ENCODE data around the gene FAM20C. TPM values are rescaled to one million over a fixed set of nuclear protein-coding genes. Genes with fewer than 3 reads are reported as not detected.
A peak's percentile ranks its signal among the peaks of the same experiment; 100 is the strongest.

The FAM20C gene
- total RNA-seq, 1 donor from 2014 or later: 10.0 TPM

DNA sequence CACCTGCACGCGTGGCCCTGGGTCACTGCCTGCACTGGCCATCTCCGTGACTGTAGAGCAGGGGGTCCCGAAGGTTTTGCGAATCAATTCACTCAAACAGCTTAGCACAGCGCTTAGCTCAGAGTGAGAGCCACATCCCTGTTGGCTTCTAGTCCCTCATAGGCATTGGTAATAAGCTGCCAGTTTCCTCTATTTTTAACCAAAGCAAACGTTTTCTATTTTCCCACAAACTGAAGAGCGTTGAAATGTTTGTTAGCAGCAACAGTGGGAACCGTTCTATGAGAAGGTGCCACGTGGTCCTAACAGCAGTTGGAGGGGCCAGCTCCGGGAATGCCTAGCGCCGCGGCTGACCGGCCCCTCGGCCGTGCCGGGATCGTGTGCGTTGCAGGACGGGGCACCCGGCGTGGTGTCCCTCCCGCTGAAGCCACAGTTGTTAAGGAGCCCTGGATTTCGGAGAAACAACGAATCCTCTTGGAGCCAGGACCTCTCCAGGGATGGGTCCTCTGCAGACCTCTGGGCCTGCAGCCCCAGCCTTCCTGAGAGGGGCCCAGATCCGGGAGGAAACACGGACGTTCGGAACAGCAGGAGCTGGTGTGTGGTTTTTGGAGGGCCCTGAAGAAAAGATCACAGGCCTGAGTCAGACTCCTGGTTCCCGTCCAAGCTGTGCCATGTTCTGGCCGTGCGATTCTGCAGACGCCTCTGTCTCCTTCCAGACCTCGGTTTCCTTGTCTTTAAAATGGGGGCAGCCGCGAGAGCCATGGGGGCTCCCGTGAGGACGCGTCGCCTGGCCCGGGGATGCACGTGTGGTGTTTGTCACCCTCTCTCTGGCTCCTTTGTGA is 40.3 kb downstream of the FAM20C start:
- DNase-seq (ENCODE audit: low read depth): peak; percentile 74
- Histone ChIP-seq H3K36me3 (ENCODE audit: insufficient read depth, low read length) (peaks cover 3% of the 10 kb centered on the region), H3K27ac (ENCODE audit: low read depth, low read length) (peak overlapping the region; percentile 6), H2AFZ (ENCODE audit: low read depth, low read length) (no peak overlapping the region), H3K79me2 (ENCODE audit: insufficient read depth, low read length) (peaks cover 80% of the 10 kb centered on the region), H3K4me1 (ENCODE audit: insufficient read depth, low read length) (peaks cover 53% of the 10 kb centered on the region), H3K9ac (ENCODE audit: low read length) (peak overlapping the region; percentile 24), H3K27me3 (ENCODE audit: insufficient read depth, low read length) (no peaks in the 10 kb centered on the region), H3K9me3 (ENCODE audit: insufficient read depth, low read depth, low read length) (no peaks in the 10 kb centered on the region), H4K20me1 (ENCODE audit: insufficient read depth, low read length) (peaks cover 69% of the 10 kb centered on the region), H3K4me2 (ENCODE audit: low read length) (peak overlapping the region; percentile 31), H3K4me3 (ENCODE audit: insufficient read depth, low read depth, low read length) (no peak overlapping the region)
- peaks cover 5% of the 10 kb centered on the region for H3K36me3 Mint-ChIP-seq (ENCODE audit: low read depth, unreplicated experiment)
- H3K4me3 Mint-ChIP-seq (ENCODE audit: unreplicated experiment): no peak overlapping the region
- FAIRE-seq: no peak
- no peak for TF ChIP-seq EZH2 (IDR thresholded peaks at IDR 0.05; ENCODE audit: insufficient read depth, low read length)
- no peak for TF ChIP-seq CTCF (IDR thresholded peaks at IDR 0.05; ENCODE audit: insufficient read depth, low read depth, low read length)
- peaks cover 1% of the 10 kb centered on the region for H3K9me3 Mint-ChIP-seq (ENCODE audit: unreplicated experiment)
- peaks cover 2% of the 10 kb centered on the region for H3K27me3 Mint-ChIP-seq (ENCODE audit: low read depth, unreplicated experiment)
- no peaks in the 10 kb centered on the region for H3K4me1 Mint-ChIP-seq (ENCODE audit: low read depth, unreplicated experiment)
- no peak overlapping the region for H3K27ac Mint-ChIP-seq (ENCODE audit: unreplicated experiment)

GRCh38 chr7:233249-234035 is 41.1 kb downstream of the FAM20C start:
- peak overlapping the region; percentile 24 for H3K9ac ChIP-seq (ENCODE audit: low read length)
- peaks cover 5% of the 10 kb centered on the region for H3K36me3 Mint-ChIP-seq (ENCODE audit: low read depth, unreplicated experiment)
- H3K27me3 ChIP-seq (ENCODE audit: insufficient read depth, low read length): no peaks in the 10 kb centered on the region
- H3K9me3 Mint-ChIP-seq (ENCODE audit: unreplicated experiment): no peaks in the 10 kb centered on the region
- H3K27ac ChIP-seq (ENCODE audit: low read depth, low read length): peak overlapping the region; percentile 42
- no peak overlapping the region for H2AFZ ChIP-seq (ENCODE audit: low read depth, low read length)
- FAIRE-seq (no peak), DNase-seq (ENCODE audit: low read depth) (no peak)
- TF ChIP-seq EZH2 (IDR thresholded peaks at IDR 0.05; ENCODE audit: insufficient read depth, low read length) (no peak), CTCF (IDR thresholded peaks at IDR 0.05; ENCODE audit: insufficient read depth, low read depth, low read length) (no peak)
- peaks cover 3% of the 10 kb centered on the region for H3K36me3 ChIP-seq (ENCODE audit: insufficient read depth, low read length)
- H3K4me2 ChIP-seq (ENCODE audit: low read length): peak overlapping the region; percentile 31
- H3K4me1 Mint-ChIP-seq (ENCODE audit: low read depth, unreplicated experiment): no peaks in the 10 kb centered on the region
- H3K9me3 ChIP-seq (ENCODE audit: insufficient read depth, low read depth, low read length): no peaks in the 10 kb centered on the region
- peaks cover 77% of the 10 kb centered on the region for H3K79me2 ChIP-seq (ENCODE audit: insufficient read depth, low read length)
- H3K27ac Mint-ChIP-seq (ENCODE audit: unreplicated experiment): peak overlapping the region; percentile 75
- peaks cover 48% of the 10 kb centered on the region for H3K4me1 ChIP-seq (ENCODE audit: insufficient read depth, low read length)
- H3K27me3 Mint-ChIP-seq (ENCODE audit: low read depth, unreplicated experiment): peaks cover 2% of the 10 kb centered on the region
- peaks cover 70% of the 10 kb centered on the region for H4K20me1 ChIP-seq (ENCODE audit: insufficient read depth, low read length)
- H3K4me3 ChIP-seq (ENCODE audit: insufficient read depth, low read depth, low read length): no peak overlapping the region
- H3K4me3 Mint-ChIP-seq (ENCODE audit: unreplicated experiment): no peak overlapping the region

All from astrocyte (in vitro differentiated cells and primary cell).